GM18517 (cell line): ENCODE results near the gene ZNF605.
"Not testable (repeated sequence)": the region's sequence is repeated elsewhere in the genome, so short reads cannot be mapped to it uniquely, and the experiment has no call there.

Experiments used
- ATAC-seq: cut with Tn5 transposase; IDR thresholded peaks from one replicate; pipeline ENCODE4 v1.9.1; 2021; ENCODE audit warnings: mild to moderate bottlenecking, moderate library complexity; ENCODE audit not compliant: unreplicated experiment

The ZNF605 gene

GRCh38 chr12:132908145-132909029 is 47.7 kb downstream of the ZNF605 start:
- ATAC-seq: peak; percentile 97

- ATAC-seq: not testable (repeated sequence)
Observed at GRCh38 chr12:132907789-132908144, 48.3 kb downstream of the ZNF605 start.

GRCh38 chr12:132907216-132907615 is 48.9 kb downstream of the ZNF605 start:
- no peak for ATAC-seq

GRCh38 chr12:132904718-132905328 is 51.3 kb downstream of the ZNF605 start:
- ATAC-seq: no peak

GRCh38 chr12:132899033-132899432 is 57.1 kb downstream of the ZNF605 start:
- no peak for ATAC-seq

GRCh38 chr12:132888852-132889251 is 67.3 kb downstream of the ZNF605 start:
- ATAC-seq: no peak

GRCh38 chr12:132887513-132888351 is 68.4 kb downstream of the ZNF605 start, which contains the start of gene CHFR:
CHFR (minus strand) TSS chr12:132887605; CDS start chr12:132887328, 277 bp downstream.
- ATAC-seq: peak; percentile 94

- ATAC-seq: peak; percentile 2
Observed at GRCh38 chr12:132886529-132887477, 69.3 kb downstream of the ZNF605 start.

- no peak for ATAC-seq
Observed at GRCh38 chr12:132881818-132882217, 74.3 kb downstream of the ZNF605 start.

GRCh38 chr12:132874620-132875019 is 81.5 kb downstream of the ZNF605 start:
- ATAC-seq: not testable (repeated sequence)

- ATAC-seq: no peak
Observed at GRCh38 chr12:132874175-132874574, 81.9 kb downstream of the ZNF605 start.

GRCh38 chr12:132873724-132874123 is 82.4 kb downstream of the ZNF605 start:
- no peak for ATAC-seq

GRCh38 chr12:132872975-132873421 is 83.1 kb downstream of the ZNF605 start:
- no peak for ATAC-seq

- no peak for ATAC-seq
Observed at GRCh38 chr12:132872073-132872855, 83.8 kb downstream of the ZNF605 start.

GRCh38 chr12:132869551-132869950 is 86.6 kb downstream of the ZNF605 start:
- no peak for ATAC-seq
